ENCODE data around the gene SRGAP3.

DNA sequence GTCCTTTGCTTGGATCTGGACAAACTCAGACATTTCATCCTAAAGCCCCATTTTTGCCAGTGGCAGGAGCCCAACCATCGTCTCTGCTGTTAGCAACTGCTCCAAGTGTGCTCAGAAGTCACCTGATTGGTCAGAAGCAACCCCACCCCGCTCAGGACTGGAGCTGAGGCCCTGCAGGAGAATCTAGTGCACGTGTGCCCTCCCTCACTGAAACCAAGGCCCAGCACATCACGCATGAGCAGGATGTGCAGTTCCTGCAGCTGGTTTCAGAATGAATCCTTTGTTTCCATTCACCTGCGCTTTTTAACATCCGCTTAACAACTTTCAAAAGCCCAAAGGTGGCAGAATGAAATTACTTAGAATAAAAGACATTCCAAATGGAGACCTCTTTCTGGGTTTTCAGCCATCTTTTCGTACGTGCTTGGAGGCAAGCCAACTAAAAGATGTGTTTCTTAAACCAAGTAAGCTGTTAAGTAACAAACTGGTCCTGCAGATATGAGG lies 81.2 kb downstream of the SRGAP3 start:
- TF ChIP-seq, protein P1, sequence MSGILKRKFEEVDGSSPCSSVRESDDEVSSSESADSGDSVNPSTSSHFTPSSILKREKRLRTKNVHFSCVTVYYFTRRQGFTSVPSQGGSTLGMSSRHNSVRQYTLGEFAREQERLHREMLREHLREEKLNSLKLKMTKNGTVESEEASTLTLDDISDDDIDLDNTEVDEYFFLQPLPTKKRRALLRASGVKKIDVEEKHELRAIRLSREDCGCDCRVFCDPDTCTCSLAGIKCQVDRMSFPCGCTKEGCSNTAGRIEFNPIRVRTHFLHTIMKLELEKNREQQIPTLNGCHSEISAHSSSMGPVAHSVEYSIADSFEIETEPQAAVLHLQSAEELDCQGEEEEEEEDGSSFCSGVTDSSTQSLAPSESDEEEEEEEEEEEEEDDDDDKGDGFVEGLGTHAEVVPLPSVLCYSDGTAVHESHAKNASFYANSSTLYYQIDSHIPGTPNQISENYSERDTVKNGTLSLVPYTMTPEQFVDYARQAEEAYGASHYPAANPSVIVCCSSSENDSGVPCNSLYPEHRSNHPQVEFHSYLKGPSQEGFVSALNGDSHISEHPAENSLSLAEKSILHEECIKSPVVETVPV (CRISPR knock-in tag; IDR thresholded peaks at IDR 0.05) = no peak
- TF ChIP-seq, protein P2, sequence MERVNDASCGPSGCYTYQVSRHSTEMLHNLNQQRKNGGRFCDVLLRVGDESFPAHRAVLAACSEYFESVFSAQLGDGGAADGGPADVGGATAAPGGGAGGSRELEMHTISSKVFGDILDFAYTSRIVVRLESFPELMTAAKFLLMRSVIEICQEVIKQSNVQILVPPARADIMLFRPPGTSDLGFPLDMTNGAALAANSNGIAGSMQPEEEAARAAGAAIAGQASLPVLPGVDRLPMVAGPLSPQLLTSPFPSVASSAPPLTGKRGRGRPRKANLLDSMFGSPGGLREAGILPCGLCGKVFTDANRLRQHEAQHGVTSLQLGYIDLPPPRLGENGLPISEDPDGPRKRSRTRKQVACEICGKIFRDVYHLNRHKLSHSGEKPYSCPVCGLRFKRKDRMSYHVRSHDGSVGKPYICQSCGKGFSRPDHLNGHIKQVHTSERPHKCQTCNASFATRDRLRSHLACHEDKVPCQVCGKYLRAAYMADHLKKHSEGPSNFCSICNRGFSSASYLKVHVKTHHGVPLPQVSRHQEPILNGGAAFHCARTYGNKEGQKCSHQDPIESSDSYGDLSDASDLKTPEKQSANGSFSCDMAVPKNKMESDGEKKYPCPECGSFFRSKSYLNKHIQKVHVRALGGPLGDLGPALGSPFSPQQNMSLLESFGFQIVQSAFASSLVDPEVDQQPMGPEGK (CRISPR knock-in tag; IDR thresholded peaks at IDR 0.05; ENCODE audit: borderline replicate concordance) = no peak
- TF ChIP-seq RARB (CRISPR knock-in tag; IDR thresholded peaks at IDR 0.05) (no peak), ESRRG (CRISPR knock-in tag; IDR thresholded peaks at IDR 0.05) (no peak), SNAI2 (CRISPR knock-in tag; IDR thresholded peaks at IDR 0.05) (no peak), ZNF8 (CRISPR knock-in tag; IDR thresholded peaks at IDR 0.05) (no peak), ARNTL (CRISPR knock-in tag; IDR thresholded peaks at IDR 0.05; ENCODE audit: borderline replicate concordance, low read depth) (no peak), ZC3H10 (CRISPR knock-in tag; IDR thresholded peaks at IDR 0.05) (no peak), GLIS3 (CRISPR knock-in tag; IDR thresholded peaks at IDR 0.05) (no peak), ZFP30 (CRISPR knock-in tag; IDR thresholded peaks at IDR 0.05) (no peak), ZFP3 (CRISPR knock-in tag; IDR thresholded peaks at IDR 0.05) (no peak), CSDC2 (CRISPR knock-in tag; IDR thresholded peaks at IDR 0.05) (no peak)
- TF ChIP-seq, protein P3, sequence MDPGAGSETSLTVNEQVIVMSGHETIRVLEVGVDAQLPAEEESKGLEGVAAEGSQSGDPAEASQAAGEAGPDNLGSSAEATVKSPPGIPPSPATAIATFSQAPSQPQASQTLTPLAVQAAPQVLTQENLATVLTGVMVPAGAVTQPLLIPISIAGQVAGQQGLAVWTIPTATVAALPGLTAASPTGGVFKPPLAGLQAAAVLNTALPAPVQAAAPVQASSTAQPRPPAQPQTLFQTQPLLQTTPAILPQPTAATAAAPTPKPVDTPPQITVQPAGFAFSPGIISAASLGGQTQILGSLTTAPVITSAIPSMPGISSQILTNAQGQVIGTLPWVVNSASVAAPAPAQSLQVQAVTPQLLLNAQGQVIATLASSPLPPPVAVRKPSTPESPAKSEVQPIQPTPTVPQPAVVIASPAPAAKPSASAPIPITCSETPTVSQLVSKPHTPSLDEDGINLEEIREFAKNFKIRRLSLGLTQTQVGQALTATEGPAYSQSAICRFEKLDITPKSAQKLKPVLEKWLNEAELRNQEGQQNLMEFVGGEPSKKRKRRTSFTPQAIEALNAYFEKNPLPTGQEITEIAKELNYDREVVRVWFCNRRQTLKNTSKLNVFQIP (CRISPR knock-in tag; IDR thresholded peaks at IDR 0.05; ENCODE audit: borderline replicate concordance, low read depth) = no peak
- TF ChIP-seq, protein P4, sequence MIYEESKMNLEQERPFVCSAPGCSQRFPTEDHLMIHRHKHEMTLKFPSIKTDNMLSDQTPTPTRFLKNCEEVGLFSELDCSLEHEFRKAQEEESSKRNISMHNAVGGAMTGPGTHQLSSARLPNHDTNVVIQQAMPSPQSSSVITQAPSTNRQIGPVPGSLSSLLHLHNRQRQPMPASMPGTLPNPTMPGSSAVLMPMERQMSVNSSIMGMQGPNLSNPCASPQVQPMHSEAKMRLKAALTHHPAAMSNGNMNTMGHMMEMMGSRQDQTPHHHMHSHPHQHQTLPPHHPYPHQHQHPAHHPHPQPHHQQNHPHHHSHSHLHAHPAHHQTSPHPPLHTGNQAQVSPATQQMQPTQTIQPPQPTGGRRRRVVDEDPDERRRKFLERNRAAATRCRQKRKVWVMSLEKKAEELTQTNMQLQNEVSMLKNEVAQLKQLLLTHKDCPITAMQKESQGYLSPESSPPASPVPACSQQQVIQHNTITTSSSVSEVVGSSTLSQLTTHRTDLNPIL (CRISPR knock-in tag; IDR thresholded peaks at IDR 0.05; ENCODE audit: low read depth) = no peak
